ENCODE results near the gene PTPRN2.

The PTPRN2 gene

GRCh38 chr7:157586426-157586955 is 1001.1 kb downstream of the PTPRN2 start:
- no peak for DNase-seq

GRCh38 chr7:157585113-157585861 is 1002.3 kb downstream of the PTPRN2 start:
- DNase-seq = peak in 3 of 4 experiments; percentile 11 to 43 (median 39)

- DNase-seq = no peak
Observed at GRCh38 chr7:157584420-157584819, 1003.2 kb downstream of the PTPRN2 start.

GRCh38 chr7:157581740-157582139 is 1005.9 kb downstream of the PTPRN2 start:
- DNase-seq = no peak

- no peak for DNase-seq
Observed at GRCh38 chr7:157580324-157580723, 1007.3 kb downstream of the PTPRN2 start.

GRCh38 chr7:157579425-157579824 is 1008.2 kb downstream of the PTPRN2 start:
- no peak for DNase-seq

- no peak for DNase-seq
Observed at GRCh38 chr7:157577796-157578339, 1009.8 kb downstream of the PTPRN2 start.

GRCh38 chr7:157577061-157577460 is 1010.6 kb downstream of the PTPRN2 start:
- DNase-seq = no peak

- no peak for DNase-seq
Observed at GRCh38 chr7:157576415-157576814, 1011.2 kb downstream of the PTPRN2 start.

GRCh38 chr7:157575777-157576176 is 1011.8 kb downstream of the PTPRN2 start:
- DNase-seq = no peak

GRCh38 chr7:157574914-157575586 is 1012.6 kb downstream of the PTPRN2 start:
- DNase-seq = no peak

GRCh38 chr7:157574120-157574825 is 1013.4 kb downstream of the PTPRN2 start:
- DNase-seq = no peak

- DNase-seq = no peak
Observed at GRCh38 chr7:157573244-157573643, 1014.4 kb downstream of the PTPRN2 start.

- no peak for DNase-seq
Observed at GRCh38 chr7:157572622-157573021, 1015.0 kb downstream of the PTPRN2 start.

GRCh38 chr7:157570531-157571200 is 1017.0 kb downstream of the PTPRN2 start:
- no peak for DNase-seq

- DNase-seq = no peak
Observed at GRCh38 chr7:157569967-157570366, 1017.7 kb downstream of the PTPRN2 start.

- DNase-seq = peak; percentile 21 to 56 (median 42)
Observed at GRCh38 chr7:157568770-157569584, 1018.6 kb downstream of the PTPRN2 start.

- DNase-seq = no peak
Observed at GRCh38 chr7:157568106-157568769, 1019.4 kb downstream of the PTPRN2 start.

GRCh38 chr7:157567666-157568065 is 1020.0 kb downstream of the PTPRN2 start:
- no peak for DNase-seq

GRCh38 chr7:157566631-157567006 is 1021.0 kb downstream of the PTPRN2 start:
- DNase-seq = no peak

Data from suppressor macrophage (primary cell).